Pericardium fibroblast (primary cell): ENCODE results near the gene RUSC2. TPM values are rescaled to one million over a fixed set of nuclear protein-coding genes. Genes with fewer than 3 reads are reported as not detected.

Experiments
- total RNA-seq: library from RNA; depleted of rRNA; stranded (reverse); fragments of >200 nt; gene quantifications from 2 replicates; pipeline ENCODE4 v1.2.3, GENCODE V29; 2015

The RUSC2 gene
- 21.5 and 58.0 TPM in 2 replicates for total RNA-seq

GRCh38 chr9:35489313-35490154, at the start of gene RUSC2:
TSS of gene RUSC2 (plus strand) at chr9:35490111. CDS start at chr9:35546522, 56,411 bp downstream.

Other genes with a start within 250 kb of the RUSC2 start
- 20.8 and 31.1 TPM in 2 replicates for gene TESK1, start 115.2 kb downstream of the RUSC2 start, total RNA-seq
- 1.6 and 2.2 TPM in 2 replicates for gene CD72, start 128.3 kb downstream of the RUSC2 start, total RNA-seq
- gene SIT1, start 160.8 kb downstream of the RUSC2 start, total RNA-seq = not detected in 2 replicates
- gene RMRP, start 167.9 kb downstream of the RUSC2 start, total RNA-seq = 6,385 and 12,356 TPM in 2 replicates
- gene CCDC107, start 168.2 kb downstream of the RUSC2 start, total RNA-seq = 18.2 and 31.6 TPM in 2 replicates
- 0.23 and 1.5 TPM in 2 replicates for gene ARHGEF39, start 175.1 kb downstream of the RUSC2 start, total RNA-seq
- 0.77 and 2.9 TPM in 2 replicates for gene CA9, start 183.8 kb downstream of the RUSC2 start, total RNA-seq
- gene TPM2, start 199.8 kb downstream of the RUSC2 start, total RNA-seq = 655 and 1,286 TPM in 2 replicates
- 204 and 344 TPM in 2 replicates for gene TLN1, start 242.1 kb downstream of the RUSC2 start, total RNA-seq
- 50.4 and 62.5 TPM in 2 replicates for gene CREB3, start 242.6 kb downstream of the RUSC2 start, total RNA-seq